GM18499 (cell line): ENCODE measurements around the gene SMIM24.
"Not testable (repeated sequence)": the region's sequence is repeated elsewhere in the genome, so short reads cannot be mapped to it uniquely, and the experiment has no call there.

Source experiments
- ATAC-seq: cut with Tn5 transposase; IDR thresholded peaks from one replicate; pipeline ENCODE4 v1.9.1; 2021; ENCODE audit warnings: moderate number of reproducible peaks; ENCODE audit not compliant: insufficient read depth, unreplicated experiment

SMIM24 gene

DNA sequence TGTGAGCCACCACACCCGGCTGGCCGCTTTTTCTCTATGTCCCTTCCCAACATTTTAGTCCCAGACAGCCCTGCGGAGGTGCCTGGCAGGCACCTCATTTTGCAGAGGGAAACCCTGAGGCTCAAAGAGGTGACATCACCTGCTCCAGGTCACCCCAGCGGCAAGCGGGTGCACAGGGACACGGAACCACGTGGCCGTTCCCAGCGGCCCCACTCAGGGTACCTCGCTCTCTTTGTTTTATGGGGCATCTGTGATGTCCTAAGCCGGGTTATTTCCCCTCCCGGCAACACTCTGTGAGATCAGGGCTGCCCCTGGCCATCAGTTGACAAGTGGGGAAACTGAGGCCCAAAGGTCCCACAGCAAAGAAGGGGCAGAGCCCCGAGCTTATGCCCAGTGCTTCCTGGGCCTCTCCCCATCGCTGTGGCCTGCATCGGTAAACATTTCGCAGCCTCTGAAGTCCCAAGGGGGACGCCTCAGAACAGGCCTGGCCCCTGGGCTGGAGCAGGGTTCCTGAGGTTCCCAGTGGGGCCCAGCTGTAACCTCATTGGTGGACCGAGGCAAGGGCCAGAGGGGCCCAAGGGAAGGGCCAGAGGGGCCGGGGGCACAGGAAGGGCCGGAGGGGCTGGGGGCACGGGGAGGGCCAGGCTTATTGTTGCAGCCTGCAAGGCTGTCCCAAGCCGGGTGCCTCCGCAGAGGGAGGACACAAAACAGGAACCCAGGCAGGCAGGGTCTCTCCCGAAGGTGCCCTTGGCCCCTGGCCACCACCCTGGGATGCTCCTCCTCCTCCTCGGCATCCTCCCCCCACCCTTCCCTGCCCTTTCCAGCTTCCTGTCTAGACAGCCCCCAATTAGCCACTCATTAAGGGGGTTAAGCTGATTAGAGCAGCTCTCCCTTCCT, 39.0 kb downstream of the SMIM24 start:
- no peak for ATAC-seq

GRCh38 chr19:3440082-3440481, 40.2 kb downstream of the SMIM24 start:
- no peak for ATAC-seq

DNA sequence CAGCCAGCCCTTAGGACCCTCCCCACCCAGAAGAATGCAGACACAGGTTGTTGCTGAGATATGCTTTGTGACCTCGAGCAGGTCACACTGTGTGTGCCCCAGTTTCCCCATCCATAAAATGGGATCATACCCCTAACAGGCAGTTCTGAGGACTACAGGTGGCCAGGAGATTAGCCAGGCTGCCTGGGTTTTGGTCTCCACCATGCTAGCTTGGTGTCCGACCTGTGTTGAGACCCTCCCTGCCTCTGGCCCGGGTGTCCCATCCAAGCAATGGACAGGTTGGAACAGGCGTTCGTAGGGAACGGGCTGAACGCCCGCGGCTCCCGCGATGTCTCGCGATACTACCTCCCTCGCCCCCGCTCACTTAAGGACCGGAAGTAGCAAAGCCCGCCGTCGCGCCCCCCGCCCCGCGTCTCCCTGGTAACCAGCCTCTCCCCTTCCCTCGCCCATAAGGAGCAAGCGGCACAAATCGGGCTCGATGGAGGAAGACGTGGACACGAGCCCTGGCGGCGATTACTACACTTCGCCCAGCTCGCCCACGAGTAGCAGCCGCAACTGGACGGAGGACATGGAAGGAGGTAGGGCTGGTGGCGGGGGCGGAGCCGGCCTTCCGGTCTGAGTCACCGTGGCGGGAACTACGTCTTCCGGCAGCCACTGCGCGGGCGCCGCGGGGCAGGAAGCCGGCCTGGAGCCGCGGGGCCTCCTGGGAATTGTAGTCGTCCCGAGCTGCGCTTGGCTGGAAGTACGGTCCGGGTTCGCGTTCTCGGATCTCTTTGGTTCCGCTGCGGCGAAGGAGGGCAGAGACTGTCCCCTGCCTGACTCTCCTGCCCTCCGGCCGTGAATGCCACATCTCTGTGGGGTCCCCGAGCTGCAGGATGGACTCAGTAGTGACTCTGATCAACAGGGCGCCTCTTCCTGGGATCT, 45.4 kb downstream of the SMIM24 start:
- no peak for ATAC-seq

DNA sequence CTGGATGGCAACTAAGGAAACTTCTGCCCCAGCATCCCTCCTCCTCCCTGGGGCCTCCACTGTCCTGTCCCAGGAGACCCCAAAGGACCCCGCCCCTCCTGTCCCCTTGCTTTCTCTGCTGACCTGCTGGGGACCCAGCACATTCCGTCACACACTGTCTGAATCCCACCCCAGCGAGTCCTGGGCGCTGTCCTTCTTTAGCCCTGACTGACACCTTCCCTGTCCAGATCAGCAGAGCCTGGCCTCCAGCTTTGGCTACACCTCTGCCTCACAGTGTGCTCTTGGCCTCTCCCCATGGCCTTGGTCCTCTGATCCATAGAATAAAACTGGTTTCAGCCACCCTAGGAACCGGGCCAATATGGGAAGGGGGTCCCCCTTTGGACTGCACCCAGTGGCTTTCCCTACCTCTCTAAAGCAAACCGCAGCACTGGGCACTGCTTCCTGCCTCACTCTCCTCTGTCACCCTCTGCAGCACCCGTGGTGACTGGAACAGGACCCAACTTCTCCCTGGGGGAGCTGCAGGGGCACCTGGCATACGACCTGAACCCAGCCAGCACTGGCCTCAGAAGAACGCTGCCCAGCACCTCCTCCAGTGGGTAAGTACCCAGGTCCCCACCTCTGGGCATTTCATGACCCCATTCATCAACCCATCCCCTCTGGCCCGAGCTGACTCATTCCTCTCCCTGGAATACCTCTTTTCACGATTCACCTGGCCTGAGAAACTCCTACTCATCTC, 46.4 kb downstream of the SMIM24 start:
- ATAC-seq: no peak

DNA sequence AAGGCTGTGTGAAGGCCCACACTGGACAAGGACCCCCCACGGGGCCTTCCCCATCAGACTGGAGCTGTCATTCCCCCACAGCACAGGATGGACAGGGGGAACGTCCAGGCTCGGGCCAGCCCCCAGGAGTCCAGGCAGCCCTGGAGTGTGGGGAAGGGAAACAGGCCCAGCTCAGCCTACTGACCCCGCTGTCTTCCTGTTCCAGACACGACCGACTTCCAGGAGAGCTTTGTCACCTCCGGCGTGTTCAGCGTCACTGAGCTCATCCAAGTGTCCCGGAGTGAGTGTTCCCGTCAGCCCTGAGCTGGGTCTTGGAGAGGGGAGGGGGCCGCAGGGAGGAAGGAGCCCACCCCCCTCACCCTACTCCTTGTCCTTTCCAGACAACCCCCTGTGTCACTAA, 47.0 kb downstream of the SMIM24 start:
- no peak for ATAC-seq

DNA sequence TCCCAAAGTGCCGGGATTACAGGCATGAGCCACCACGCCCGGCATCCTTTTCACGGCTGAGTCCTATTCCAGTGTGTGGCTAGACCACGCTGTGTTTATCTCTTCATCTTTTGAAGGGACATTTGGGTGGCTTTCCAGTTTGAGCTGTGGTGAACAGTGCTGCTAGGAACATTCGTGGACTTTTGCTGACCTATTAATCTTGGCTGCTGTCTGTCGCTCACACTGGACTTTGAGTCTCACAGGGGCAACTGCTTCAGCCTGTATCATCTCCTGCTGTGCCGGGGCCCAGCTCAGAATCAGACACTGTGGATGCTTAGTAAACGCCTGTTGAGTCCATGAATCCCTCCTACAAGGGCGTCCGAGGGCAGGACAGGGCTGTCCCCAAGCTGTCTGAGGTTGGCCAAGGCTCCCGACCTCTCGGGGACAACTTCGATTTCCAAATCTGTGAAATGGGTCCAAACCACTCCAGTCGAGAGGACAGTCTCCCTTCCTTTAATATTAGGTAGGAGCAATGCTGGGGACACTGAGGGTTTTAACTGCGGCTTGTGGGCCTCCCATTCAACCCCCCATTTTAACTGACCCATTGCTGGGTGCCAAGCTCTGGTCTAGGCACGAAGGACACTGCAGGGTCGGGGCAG, 48.4 kb downstream of the SMIM24 start:
- no peak for ATAC-seq

DNA sequence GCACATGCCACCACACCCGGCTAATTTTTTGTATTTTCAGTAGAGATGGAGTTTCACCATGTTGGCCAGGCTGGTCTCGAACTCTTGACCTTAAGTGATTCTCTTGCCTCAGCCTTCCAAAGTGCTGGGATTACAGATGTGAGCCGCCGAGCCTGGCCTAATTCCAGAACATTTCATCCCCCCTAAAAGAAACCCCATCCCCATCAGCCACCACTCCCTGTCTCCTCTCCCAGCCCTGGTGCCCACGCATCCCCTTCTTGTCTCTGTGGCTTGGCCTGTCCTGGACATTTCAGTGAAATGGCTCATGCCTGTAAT, 50.0 kb downstream of the SMIM24 start:
- not testable (repeated sequence) for ATAC-seq

DNA sequence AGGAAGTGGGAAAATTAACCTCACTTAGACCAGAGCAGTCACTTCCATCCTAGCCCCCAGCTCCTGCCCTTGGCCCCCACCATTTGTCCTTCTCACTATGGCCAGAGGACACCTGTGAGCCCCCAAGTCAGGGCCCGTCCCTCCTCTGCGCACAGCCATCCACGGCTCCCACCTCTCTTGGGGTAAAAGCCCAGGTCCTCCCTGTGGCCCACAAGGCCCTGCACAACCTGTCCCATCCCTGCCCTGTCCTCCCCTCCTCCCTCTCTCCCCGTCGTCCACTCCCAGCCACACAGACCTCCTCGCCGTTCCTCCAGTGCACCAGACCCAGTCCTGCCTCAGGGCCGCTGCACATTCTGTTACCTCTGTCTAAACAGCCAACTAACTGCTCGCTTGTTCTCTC, 53.9 kb downstream of the SMIM24 start:
- ATAC-seq: no peak
